ENCODE data around the gene URI1.
"Not testable (repeated sequence)": the region's sequence is repeated elsewhere in the genome, so short reads cannot be mapped to it uniquely, and the experiment has no call there.

The URI1 gene, protein sequence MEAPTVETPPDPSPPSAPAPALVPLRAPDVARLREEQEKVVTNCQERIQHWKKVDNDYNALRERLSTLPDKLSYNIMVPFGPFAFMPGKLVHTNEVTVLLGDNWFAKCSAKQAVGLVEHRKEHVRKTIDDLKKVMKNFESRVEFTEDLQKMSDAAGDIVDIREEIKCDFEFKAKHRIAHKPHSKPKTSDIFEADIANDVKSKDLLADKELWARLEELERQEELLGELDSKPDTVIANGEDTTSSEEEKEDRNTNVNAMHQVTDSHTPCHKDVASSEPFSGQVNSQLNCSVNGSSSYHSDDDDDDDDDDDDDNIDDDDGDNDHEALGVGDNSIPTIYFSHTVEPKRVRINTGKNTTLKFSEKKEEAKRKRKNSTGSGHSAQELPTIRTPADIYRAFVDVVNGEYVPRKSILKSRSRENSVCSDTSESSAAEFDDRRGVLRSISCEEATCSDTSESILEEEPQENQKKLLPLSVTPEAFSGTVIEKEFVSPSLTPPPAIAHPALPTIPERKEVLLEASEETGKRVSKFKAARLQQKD

DNA sequence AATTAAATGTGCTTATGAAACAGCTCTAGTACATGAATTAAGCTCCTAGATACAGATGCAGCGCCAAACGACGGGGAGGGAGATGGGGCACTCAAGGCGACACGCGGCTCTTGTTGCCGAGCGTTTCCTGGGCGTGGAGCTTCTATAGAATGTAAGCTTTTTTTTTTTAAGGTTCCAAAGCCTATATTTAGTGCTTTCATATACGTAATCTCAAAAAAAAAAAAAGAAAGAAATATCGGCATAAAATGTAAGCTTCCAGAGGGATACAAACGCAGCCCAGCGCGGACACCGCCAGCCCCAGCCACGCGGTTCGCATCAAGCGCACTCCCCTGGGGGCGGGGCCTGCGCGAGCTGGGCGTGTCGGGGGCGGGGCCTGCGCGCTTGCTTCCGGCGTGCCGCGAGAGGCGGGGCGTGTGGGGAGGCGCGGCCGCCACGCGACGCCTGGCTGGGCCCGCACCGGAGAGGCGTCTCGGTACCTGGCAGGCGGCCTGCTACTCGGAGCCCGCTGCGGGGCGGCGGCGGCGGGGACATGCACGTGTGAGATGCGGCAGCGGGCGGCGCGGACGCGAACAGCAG, at the start of gene URI1:
Gene URI1 (plus strand): TSS at position 412 of the 576 bp plus-strand sequence. CDS start 309 bp downstream, outside the sequence.
- peak; percentile 64 for DNase-seq

GRCh38 chr19:29893606-29894284, 48.3 kb upstream of the URI1 start:
- DNase-seq = no peak

GRCh38 chr19:29896802-29897201, 45.2 kb upstream of the URI1 start:
- DNase-seq = no peak

DNA sequence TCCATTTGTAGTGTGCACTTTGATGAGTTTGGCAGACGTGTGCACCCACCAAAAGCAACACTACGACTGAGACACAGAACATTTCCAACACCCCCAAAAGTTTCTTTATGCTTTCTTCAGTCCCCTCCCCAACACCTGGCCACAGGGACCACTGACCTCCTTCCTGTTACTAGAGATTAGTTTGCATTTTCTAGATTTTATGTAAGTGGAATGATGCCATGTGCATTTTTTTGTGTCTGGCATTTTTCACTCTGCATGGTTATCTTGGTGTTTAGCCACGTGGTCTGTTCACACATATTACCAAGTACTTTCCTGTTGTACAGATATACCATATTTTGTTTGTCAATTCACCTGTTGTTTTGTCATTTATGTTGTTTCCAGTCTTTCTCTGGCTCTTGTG, 44.6 kb upstream of the URI1 start:
- no peak for DNase-seq

DNA sequence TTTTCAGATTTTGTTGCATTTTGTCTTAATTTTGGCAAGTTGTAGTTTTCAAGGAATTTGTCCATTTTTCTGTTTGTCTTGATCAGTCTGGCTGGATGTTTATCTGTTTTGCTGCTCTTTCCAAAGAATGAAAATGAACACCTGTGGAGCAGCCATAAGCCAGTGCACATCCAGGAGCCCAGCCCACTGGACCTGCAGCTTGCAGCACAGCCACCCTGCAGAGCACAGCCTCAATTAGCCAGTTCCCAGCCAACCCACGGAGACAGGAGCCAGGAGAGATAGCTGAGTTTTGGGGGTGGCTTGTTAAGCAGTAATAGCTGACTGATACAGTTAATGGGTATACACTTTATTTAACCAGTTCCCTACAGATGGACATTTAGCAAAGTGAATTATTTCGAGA, 38.0 kb upstream of the URI1 start:
- no peak for DNase-seq

DNA sequence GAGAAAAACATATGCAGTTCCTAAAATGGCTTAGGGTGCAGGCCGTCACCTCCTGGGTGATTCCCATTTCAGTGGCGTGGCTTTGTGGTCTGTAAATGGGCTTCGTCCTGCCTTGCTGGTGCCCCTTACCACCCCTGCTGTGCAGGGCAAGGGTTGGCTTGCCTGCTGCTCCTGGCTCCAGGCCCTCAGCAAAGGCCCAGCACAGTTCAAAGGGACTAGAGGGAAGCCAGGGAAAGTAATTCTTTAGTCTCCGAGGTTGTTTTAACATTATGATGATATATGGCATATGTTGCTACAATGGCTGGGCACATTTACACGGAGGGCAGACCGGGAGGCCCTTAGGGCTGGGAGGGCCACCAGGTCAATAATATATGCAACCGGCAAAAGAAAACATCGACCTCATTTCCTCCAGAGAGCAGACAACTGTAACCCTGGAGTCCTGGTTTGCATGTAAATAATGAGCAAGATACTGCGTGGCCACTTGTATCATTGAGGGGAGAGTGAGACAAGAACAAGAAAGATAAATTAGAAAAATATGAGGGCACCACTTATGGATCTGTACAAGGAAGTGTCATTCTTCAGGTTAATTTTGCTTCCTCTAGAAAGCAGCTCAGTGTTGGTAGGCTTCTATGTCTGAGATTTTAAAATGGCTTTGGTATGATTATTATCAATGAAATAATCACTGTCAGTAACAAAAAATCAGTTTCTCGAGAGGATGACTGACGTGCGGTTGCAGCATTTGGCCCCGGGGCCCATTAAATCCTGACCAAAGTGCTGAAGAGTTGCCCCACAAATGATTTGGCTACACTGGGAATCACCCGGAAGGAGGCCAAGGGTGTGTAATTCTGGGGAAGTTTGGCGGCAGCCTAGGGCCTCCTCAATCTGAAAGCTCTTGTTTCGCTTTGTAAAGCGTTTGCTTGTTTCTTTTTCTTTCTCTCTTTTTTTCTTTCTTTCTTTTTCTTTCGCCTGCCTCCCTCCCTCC, 32.8 kb upstream of the URI1 start:
- DNase-seq = no peak

DNA sequence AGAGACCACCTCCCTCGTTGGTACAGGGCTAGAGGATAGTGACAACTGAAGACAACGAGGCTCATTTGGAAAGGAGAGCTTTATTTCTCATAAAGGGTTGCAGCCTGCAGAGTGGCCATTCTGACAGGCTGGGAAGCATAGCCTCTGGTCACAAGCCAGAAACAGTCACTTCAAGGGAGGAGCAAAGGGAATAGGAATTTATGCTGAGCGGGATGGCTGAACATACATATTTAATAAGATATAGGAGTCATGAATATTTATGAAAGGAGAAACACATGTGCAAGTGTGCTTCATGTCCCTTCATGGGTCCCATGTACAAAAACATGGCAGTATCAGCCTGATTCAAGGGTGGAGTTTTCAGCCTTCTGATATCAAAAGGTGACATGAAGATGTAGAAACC, 27.1 kb upstream of the URI1 start:
- no peak for DNase-seq

DNA sequence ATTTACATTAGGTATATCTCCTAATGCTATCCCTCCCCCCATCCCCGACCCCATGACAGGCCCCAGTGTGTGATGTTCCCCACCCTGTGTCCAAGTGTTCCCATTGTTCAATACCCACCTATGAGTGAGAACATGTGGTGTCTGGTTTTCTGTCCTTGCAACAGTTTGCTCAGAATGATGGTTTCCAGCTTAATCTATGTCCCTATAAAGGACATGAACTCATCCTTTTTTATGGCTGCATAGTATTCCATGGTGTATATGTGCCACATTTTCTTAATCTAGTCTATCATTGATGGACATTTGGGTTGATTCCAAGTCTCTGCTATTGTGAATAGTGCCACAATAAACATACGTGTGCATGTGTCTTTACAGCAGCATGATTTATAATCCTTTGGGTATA, 26.2 kb upstream of the URI1 start:
- DNase-seq = not testable (repeated sequence)

GRCh38 chr19:29917911-29918310, 24.1 kb upstream of the URI1 start:
- DNase-seq = no peak

- no peak for DNase-seq
Measured at GRCh38 chr19:29918891-29919290, 23.1 kb upstream of the URI1 start.

- no peak for DNase-seq
Measured at GRCh38 chr19:29922972-29923371, 19.1 kb upstream of the URI1 start.

- no peak for DNase-seq
Measured at GRCh38 chr19:29923653-29924052, 18.4 kb upstream of the URI1 start.

GRCh38 chr19:29926031-29926430, 16.0 kb upstream of the URI1 start:
- DNase-seq = no peak

DNA sequence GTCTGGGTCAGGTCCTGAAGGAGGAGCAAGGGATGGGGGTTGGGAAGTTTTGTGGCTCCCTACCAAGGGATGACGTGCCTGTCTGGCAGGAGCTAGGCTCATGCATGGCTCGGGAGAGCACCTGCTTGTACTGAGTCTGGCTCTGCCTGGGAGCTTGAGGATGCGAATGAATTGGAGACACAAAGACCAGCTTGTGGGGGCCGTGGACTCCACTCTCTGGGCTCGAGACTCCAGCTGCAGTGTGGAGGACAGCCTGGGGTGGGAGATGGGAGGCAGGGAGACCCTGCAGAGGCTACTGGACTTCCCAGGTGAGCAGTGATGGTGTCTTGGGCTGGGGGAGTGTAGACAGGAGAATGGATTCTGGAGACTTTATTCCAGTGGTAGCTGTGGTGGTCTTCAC, 15.2 kb upstream of the URI1 start:
- DNase-seq = no peak

DNA sequence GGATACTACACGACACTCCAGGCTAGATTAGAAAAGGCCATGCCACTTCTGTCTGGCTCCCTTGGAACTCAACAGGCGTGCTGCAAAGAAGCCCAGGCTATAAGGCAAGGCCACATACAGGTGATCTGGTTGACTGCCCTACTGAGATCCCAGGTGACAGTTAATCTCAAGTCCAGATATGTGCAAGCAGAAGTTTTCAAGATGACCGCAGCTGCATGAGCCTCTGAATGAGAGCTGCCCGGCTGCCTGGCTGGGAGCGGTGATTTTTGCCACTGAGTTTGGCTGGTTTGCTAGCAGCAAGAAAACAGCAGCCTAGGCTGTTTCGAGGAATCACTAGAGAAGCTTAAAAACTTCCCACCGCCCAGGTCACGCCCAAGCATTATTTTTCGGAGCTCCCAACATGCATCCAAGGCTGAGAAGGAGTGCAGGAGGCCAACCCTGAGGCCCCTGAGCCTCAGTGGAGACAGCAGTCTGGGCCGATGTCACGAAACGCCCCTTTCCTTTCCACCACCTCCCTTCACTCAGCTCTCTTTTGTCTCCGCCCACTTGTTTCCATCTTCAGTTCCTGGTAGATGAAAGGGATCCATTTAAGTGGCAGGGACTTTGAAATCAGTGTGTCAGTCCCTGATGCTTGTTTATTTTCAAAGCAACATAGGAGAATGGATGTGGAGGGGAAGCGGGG, 14.0 kb upstream of the URI1 start:
- no peak for DNase-seq

DNA sequence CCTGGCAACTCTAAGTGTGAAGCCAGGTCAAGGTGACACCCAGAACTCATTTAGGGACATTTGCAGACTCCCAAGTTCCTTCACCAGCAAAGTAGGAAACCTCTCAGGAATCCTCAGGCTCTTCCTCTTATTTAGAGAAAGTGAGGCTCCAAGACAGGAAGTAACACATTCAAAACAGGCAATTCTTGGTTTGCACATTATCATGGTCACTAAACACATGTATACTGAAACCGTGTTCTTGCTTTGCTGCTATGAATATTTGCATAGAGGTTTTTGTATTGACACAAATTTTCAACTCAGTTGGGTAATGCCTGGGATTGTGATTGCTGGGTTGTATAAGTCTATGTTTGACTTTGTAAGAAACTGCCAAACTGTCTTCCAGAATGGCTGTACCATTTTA, 13.2 kb upstream of the URI1 start:
- DNase-seq = no peak

GRCh38 chr19:29934257-29934656, 7.8 kb upstream of the URI1 start:
- no peak for DNase-seq

- DNase-seq = no peak
Measured at GRCh38 chr19:29934781-29935180, 7.3 kb upstream of the URI1 start.

DNA sequence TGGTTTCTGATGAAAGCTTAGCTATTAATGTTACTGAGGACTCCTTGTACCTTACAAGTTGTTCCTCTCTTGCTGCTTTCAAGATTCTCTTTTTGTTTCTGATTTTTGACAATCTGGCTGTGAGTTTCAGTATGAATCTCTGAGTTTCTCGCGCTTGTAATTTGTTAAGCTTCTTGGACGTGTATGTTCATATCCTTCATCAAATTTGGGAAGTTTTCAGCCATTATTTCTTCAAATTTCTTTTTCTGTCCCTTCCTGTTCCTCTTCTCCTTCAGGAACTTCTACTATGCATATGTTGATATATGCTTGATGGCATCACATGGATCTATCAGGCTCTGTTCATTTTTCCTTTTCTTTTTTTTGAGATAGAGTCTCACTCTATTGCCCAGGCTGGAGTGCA, 5.6 kb upstream of the URI1 start:
- no peak for DNase-seq

- no peak for DNase-seq
Measured at GRCh38 chr19:29939628-29940027, 2.4 kb upstream of the URI1 start.

GRCh38 chr19:29940971-29941585, 961 bp upstream of the URI1 start:
- no peak for DNase-seq

Measured in NCI-H748 treated with DMSO at 0.1 percent for 48 hours (cell line).